Bronchial epithelial cell (primary cell): Measurements from ENCODE around the gene TELO2. TPM values are rescaled to one million over a fixed set of nuclear protein-coding genes. Genes with fewer than 3 reads are reported as not detected.

Experiments
- DNase-seq: peaks from one replicate; pipeline ENCODE4 v3.0.0-alpha.2; 2010; ENCODE audit warnings: low read depth
- FAIRE-seq: peaks from 2 replicates; lab custom pipeline; 2011; peaks lifted over from hg19 to GRCh38; lab: Jason Lieb, UNC
- H3K27me3 ChIP-seq: 2 replicates; pipeline ENCODE4 v1.5.1; 2011; ENCODE audit warnings: low read length; ENCODE audit not compliant: control insufficient read depth, insufficient read depth
- H3K36me3 ChIP-seq: 2 replicates; pipeline ENCODE4 v1.5.1; 2011; ENCODE audit warnings: low read length; ENCODE audit not compliant: control insufficient read depth, insufficient read depth
- H3K4me3 ChIP-seq: 2 replicates; pipeline ENCODE4 v1.5.1; 2011; ENCODE audit warnings: mild to moderate bottlenecking, low read depth, low read length, control low read depth
- CTCF ChIP-seq: IDR thresholded peaks from 2 replicates; pipeline ENCODE4 v1.5.1; 2011; ENCODE audit warnings: mild to moderate bottlenecking, moderate library complexity, low read length, control low read depth, inconsistent platforms; ENCODE audit not compliant: insufficient read depth, severe bottlenecking
- total RNA-seq: library from RNA; depleted of rRNA; stranded (reverse); fragments of >200 nt; gene quantifications from 2 replicates; pipeline ENCODE4 v1.2.1, GENCODE V29; 2014

TELO2 gene
- total RNA-seq, 1 donor from 2014 or later, result 8.2 TPM

GRCh38 chr16:1471569-1472194 lies 21.5 kb upstream of the TELO2 start:
- Histone ChIP-seq H3K36me3 (no peaks in the 10 kb centered on the region), H3K27me3 (no peaks in the 10 kb centered on the region), H3K4me3 (no peak overlapping the region)
- FAIRE-seq (no peak), DNase-seq (no peak)
- TF ChIP-seq CTCF, result no peak

- FAIRE-seq, result no peak
- H3K4me3 ChIP-seq, result no peak overlapping the region
These were observed 20.2 kb upstream of the TELO2 start for GRCh38 chr16:1472974-1473373.

DNA sequence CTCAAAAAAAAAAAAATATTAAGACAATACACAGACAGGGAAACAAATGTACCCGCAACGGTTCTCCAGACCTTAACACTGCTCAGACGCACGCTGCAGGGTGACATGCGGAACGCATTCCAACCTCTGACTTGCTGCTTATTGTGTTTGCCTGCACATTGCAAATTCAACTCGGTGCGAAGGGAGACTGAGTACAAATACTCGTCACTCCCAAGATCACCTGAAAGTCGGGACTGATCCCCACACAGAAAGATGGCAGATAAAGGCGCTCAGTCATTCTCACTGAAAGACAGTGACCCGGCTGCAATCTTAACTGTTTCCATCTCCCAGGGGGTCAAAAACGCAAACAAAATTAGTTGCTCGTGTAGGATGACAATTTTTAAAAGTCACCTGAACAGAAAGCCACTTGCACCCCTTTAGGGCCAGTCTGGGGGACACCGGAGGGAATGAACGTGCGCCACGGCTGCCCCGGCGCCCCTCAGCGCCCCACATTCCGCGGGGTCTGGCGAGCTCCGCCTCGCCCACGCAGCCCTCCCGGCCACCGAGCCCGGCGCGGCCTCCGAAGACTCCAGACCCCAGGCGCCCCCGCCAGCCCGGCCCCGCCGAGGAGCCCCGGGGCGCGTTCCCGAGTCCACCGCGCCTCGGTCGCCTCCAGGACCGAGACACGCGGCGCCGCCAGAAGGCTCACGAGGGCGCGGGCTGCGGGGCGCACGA lies 18.9 kb upstream of the TELO2 start:
- FAIRE-seq (no peak), DNase-seq (no peak)
- no peak for TF ChIP-seq CTCF
- peak overlapping the region; percentile 63 for H3K4me3 ChIP-seq
- H3K27me3 ChIP-seq, result no peaks in the 10 kb centered on the region
- no peaks in the 10 kb centered on the region for H3K36me3 ChIP-seq

More at GRCh38 chr16:1472974-1473373, 20.2 kb upstream of the TELO2 start:
- Histone ChIP-seq H3K27me3 (no peaks in the 10 kb centered on the region), H3K36me3 (no peaks in the 10 kb centered on the region)
- DNase-seq, result no peak
- TF ChIP-seq CTCF, result no peak

DNA sequence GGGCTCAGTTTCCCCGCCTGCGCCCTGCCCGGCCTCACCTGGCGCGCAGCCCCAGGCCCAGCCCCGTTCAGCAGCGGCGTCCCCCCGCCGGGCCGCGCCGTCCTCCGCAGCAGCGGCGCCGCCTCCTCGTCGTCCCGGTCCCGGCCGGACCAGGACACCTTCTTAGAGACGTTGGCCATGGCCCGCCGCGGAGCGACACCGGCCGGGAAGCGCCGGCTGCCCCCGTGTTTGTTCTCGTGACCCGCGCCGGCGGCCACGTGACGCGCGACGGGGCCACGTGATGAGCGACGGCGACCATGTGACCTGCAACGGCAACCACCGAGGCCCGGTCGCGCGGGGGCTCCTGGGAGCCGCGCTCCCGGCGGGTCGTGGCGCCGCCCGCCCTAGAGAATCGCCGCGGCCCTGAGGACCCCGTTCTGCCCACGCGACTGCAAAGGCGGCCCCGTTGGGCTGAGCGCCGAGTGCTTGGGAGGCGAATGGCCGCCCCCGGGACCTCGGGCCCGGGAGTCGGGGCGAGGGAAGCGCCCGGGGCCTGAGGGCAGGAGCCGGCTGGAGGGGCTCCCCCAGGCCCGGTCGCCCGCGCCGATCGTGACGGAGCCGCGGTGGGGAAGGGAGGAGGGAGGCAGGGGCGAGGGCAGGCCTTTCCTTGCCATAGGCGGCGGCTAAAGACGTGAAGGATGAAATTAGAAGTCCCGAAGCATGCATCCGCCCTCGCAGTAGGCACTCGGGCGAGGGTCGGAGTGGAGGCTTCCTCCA lies 18.2 kb upstream of the TELO2 start, which contains the start of gene CLCN7:
Gene CLCN7 (minus strand): TSS at position 233 of the 756 bp plus-strand sequence. CDS start 54 bp downstream, at position 179.
- TF ChIP-seq CTCF, result no peak
- no peak for FAIRE-seq
- DNase-seq, result peak; percentile 49
- Histone ChIP-seq H3K4me3 (peak within 1 kb of the TSS; percentile 63), H3K36me3 (no peaks in the 10 kb centered on the region), H3K27me3 (no peaks in the 10 kb centered on the region)

- TF ChIP-seq CTCF, result no peak
- no peak for FAIRE-seq
- peak overlapping the region; percentile 63 for H3K4me3 ChIP-seq
- DNase-seq, result no peak
- no peaks in the 10 kb centered on the region for H3K36me3 ChIP-seq
- no peaks in the 10 kb centered on the region for H3K27me3 ChIP-seq
These were observed 17.5 kb upstream of the TELO2 start for GRCh38 chr16:1475552-1476114.
